Measurements from ENCODE around the gene NFKBIA. TPM values are rescaled to one million over a fixed set of nuclear protein-coding genes. Genes with fewer than 3 reads are reported as not detected.

Gene NFKBIA
- total and polyA plus RNA-seq, 2 of the 8 experiments (the other 6 are each of a cell fraction or from before 2014, with no cell fraction given), result 25.9 to 49.7 TPM

GRCh38 chr14:35355981-35356841, 48.3 kb downstream of the NFKBIA start:
- Histone ChIP-seq H3K27ac (ENCODE audit: low read depth, low read length) (no peak overlapping the region), H3K4me1 (replicated peaks in 1 of 4; ENCODE audit: control insufficient read depth in 3 of 4, insufficient read depth in 4 of 4, low read length in 3 of 4) (peaks cover 0 to 6% (median 2%) of the 10 kb centered on the region in 4 experiments; a peak in 3 of 7 replicates), H3K4me2 (ENCODE audit: insufficient read depth in 1 of 2, low read depth in 2 of 2, low read length in 2 of 2) (no peak overlapping the region), H2BK15ac (ENCODE audit: low read length) (0 out of 2 replicates have a peak overlapping the region, but pooled peaks have one; percentile 8), H3K23me2 (ENCODE audit: low read depth, low read length) (peaks cover 3% of the 10 kb centered on the region), H3K56ac (replicated peaks; ENCODE audit: insufficient read length, low read depth, low read length) (no peak overlapping the region), H3K36me3 (ENCODE audit: control insufficient read depth in 2 of 4, insufficient read depth in 4 of 4, low read length in 3 of 4) (no peaks in the 10 kb centered on the region; a peak in 1 of 8 replicates), H3K4me3 (ENCODE audit: extremely low read depth in 1 of 4, insufficient read depth in 2 of 4, low read depth in 3 of 4, low read length in 4 of 4) (no peak overlapping the region), H3K18ac (ENCODE audit: extremely low read depth, low read length) (no peak overlapping the region), H3K9ac (replicated peaks in 1 of 4; ENCODE audit: extremely low read depth in 1 of 4, low read depth in 3 of 4, low read length in 3 of 4) (no peak overlapping the region), H3K27me3 (replicated peaks in 1 of 4; ENCODE audit: control insufficient read depth in 3 of 4, extremely low read depth in 1 of 4, insufficient read depth in 3 of 4, low read length in 3 of 4) (no peaks in the 10 kb centered on the region; a peak in 1 of 7 replicates), H3K4ac (replicated peaks; ENCODE audit: insufficient read length, low read depth, low read length) (no peak overlapping the region), H2BK20ac (ENCODE audit: low read length) (no peak overlapping the region), H3K79me1 (ENCODE audit: low read depth, low read length) (no peaks in the 10 kb centered on the region; the same call in 1 of the 2 replicates), H4K5ac (ENCODE audit: insufficient read length, low read depth, low read length) (no peak overlapping the region), H3K79me2 (ENCODE audit: control insufficient read depth in 1 of 2, insufficient read depth in 2 of 2, low read length in 2 of 2) (no peaks in the 10 kb centered on the region), H2BK120ac (replicated peaks; ENCODE audit: low read depth, low read length) (no peak overlapping the region), H3K14ac (ENCODE audit: insufficient read length) (no peak overlapping the region), H2BK5ac (ENCODE audit: low read depth, low read length) (no peak overlapping the region), H3K23ac (ENCODE audit: insufficient read length) (no peak overlapping the region), H2AFZ (ENCODE audit: low read length) (0 out of 2 replicates have a peak overlapping the region, but pooled peaks have one; percentile 1), H4K20me1 (replicated peaks in 1 of 2; ENCODE audit: control insufficient read depth in 1 of 2, insufficient read depth in 2 of 2, low read length in 2 of 2) (peaks cover 0 to 2% of the 10 kb centered on the region in 2 experiments), H3K9me3 (ENCODE audit: insufficient read depth in 2 of 2, low read depth in 1 of 2, low read length in 1 of 2) (no peaks in the 10 kb centered on the region), H4K91ac (replicated peaks; ENCODE audit: insufficient read length, low read length) (no peak overlapping the region), H2AK5ac (ENCODE audit: low read depth, low read length) (no peak overlapping the region), H4K8ac (ENCODE audit: extremely low read depth, insufficient read depth, low read length) (no peak overlapping the region; the same call in 1 of the 2 replicates), H2BK12ac (ENCODE audit: low read depth, low read length) (no peak overlapping the region)
- ChIA-PET POLR2A (ENCODE audit: partially characterized antibody) (no interaction called here), CTCF (ENCODE audit: partially characterized antibody) (no interaction called here)
- WGBS, 2 experiments (ENCODE audit: extremely low coverage in 1 of 2, insufficient coverage in 1 of 2, insufficient read length in 1 of 2, insufficient replicate concordance in 2 of 2, low coverage in 1 of 2, low lambda C conversion rate in 2 of 2, missing lambda C conversion rate in 1 of 2), result 89% methylated on average over 5 of the region's 5 CpGs; no CpG with 5 or more reads in 1 of the 2 experiments
- no peak for DNase-seq (ENCODE audit: low read depth in 1 of 2, low spot score in 2 of 2)
- FAIRE-seq, result no peak
- TF ChIP-seq SP1 (IDR thresholded peaks at IDR 0.05; ENCODE audit: low read depth, low read length), result no peak
- no peak for TF ChIP-seq EGR1 (IDR thresholded peaks at IDR 0.05; ENCODE audit: borderline replicate concordance, low read depth, low read length)
- TF ChIP-seq SUZ12 (IDR thresholded peaks at IDR 0.05; ENCODE audit: low read length), result no peak
- TF ChIP-seq RAD21 (IDR thresholded peaks at IDR 0.05 in 1 of 2, conservative IDR thresholded peaks at IDR 0.05 in 1 of 2; ENCODE audit: low read depth in 2 of 2, low read length in 2 of 2), result no peak
- TF ChIP-seq KDM1A (IDR thresholded peaks at IDR 0.05; ENCODE audit: borderline replicate concordance, low read length), result no peak
- TF ChIP-seq NRF1 (IDR thresholded peaks at IDR 0.05; ENCODE audit: low read depth, low read length), result no peak
- no peak for TF ChIP-seq E2F6 (IDR thresholded peaks at IDR 0.05)
- TF ChIP-seq CREB1 (IDR thresholded peaks at IDR 0.05), result no peak
- TF ChIP-seq CHD2 (IDR thresholded peaks at IDR 0.05; ENCODE audit: low read length), result no peak
- no peak for TF ChIP-seq EZH2 (IDR thresholded peaks at IDR 0.05; ENCODE audit: low read depth, low read length, severe bottlenecking)
- TF ChIP-seq FOSL1 (IDR thresholded peaks at IDR 0.05; ENCODE audit: insufficient read depth, low read depth, low read length), result no peak

Data from H1 (cell line).